Caco-2 (cell line): Measurements from ENCODE around the gene GABRB1. TPM values are rescaled to one million over a fixed set of nuclear protein-coding genes. Genes with fewer than 3 reads are reported as not detected.

Experiments
- BruUV-seq: library from RNA; stranded (reverse); fragments of 400-500 nt; replicated peaks from 2 replicates; lab custom pipeline; 2021; lab: Mats Ljungman, UMichigan
- CTCF ChIA-PET: fragments of 300-600 bp; sonication (Branson Sonifier 250); formaldehyde crosslinking; loops from one replicate; lab custom pipeline; 2022; ENCODE audit warnings: antibody characterized with exemption; lab: Charles Lee
- POLR2A ChIA-PET: fragments of 300-600 bp; sonication (Branson Sonifier 250); formaldehyde crosslinking; loops from one replicate; lab custom pipeline; 2022; ENCODE audit warnings: antibody characterized with exemption; lab: Charles Lee
- DNase-seq, 2 experiments: peaks; one replicate each; pipeline versions ENCODE4 v3.0.0 to v3.0.0-alpha.2; 2020 to 2022
- H3K27me3 ChIP-seq: replicated peaks from 2 replicates; pipeline ENCODE4 v1.6.0; 2011; ENCODE audit warnings: low read length; ENCODE audit not compliant: control insufficient read depth, insufficient read depth
- H3K36me3 ChIP-seq: 2 replicates; pipeline ENCODE4 v1.5.1; 2011; ENCODE audit warnings: low read length; ENCODE audit not compliant: control insufficient read depth, insufficient read depth
- H3K4me1 ChIP-seq: fragments of 250-450 bp; sonication (Bioruptor Pico); 2 replicates; pipeline ENCODE4 v1.5.1; 2020; ENCODE audit warnings: mild to moderate bottlenecking
- H3K4me3 ChIP-seq: 2 replicates; pipeline ENCODE4 v1.5.1; 2011; ENCODE audit warnings: low read depth, mild to moderate bottlenecking, control low read depth, low read length
- H3K9me3 ChIP-seq: fragments of 250-450 bp; sonication (Bioruptor Pico); 2 replicates; pipeline ENCODE4 v1.5.1; 2020; ENCODE audit warnings: mild to moderate bottlenecking, moderate library complexity
- H3K27ac Mint-ChIP-seq: one replicate; pipeline ENCODE4 v1.8.0; 2022; ENCODE audit warnings: mixed read lengths; ENCODE audit not compliant: unreplicated experiment
- H3K27me3 Mint-ChIP-seq: one replicate; pipeline ENCODE4 v1.8.0; 2022; ENCODE audit warnings: mixed read lengths; ENCODE audit not compliant: insufficient read depth, unreplicated experiment
- H3K36me3 Mint-ChIP-seq: one replicate; pipeline ENCODE4 v1.8.0; 2022; ENCODE audit warnings: mild to moderate bottlenecking, mixed read lengths; ENCODE audit not compliant: insufficient read depth, unreplicated experiment
- H3K4me1 Mint-ChIP-seq: one replicate; pipeline ENCODE4 v1.8.0; 2022; ENCODE audit warnings: low read depth, mixed read lengths; ENCODE audit not compliant: unreplicated experiment
- H3K4me3 Mint-ChIP-seq: one replicate; pipeline ENCODE4 v1.8.0; 2022; ENCODE audit warnings: mild to moderate bottlenecking, moderate library complexity, mixed read lengths; ENCODE audit not compliant: unreplicated experiment
- H3K9me3 Mint-ChIP-seq: one replicate; pipeline ENCODE4 v1.8.0; 2022; ENCODE audit warnings: mixed read lengths; ENCODE audit not compliant: unreplicated experiment
- intact Hi-C: fragments of 100-400 bp; cut with micrococcal nuclease; formaldehyde crosslinking; loops from one replicate; pipeline ENCODE4 v1.10.0; 2022; ENCODE audit not compliant: unreplicated experiment
- total RNA-seq: library from RNA; stranded (reverse); gene quantifications from 2 replicates; pipeline ENCODE4 v1.2.3, GENCODE V29; 2022
- TF ChIP-seq, protein P1 (sequence below), 2 experiments: fragments of 200-600 bp in 1 of 2; IDR thresholded peaks; 1 replicate in 1 of 2; 2 replicates in 1 of 2; pipeline versions ENCODE4 v1.5.1 to v1.8.0; 2011 to 2022; ENCODE audit warnings: antibody characterized with exemption in 1 of 2, control low read depth in 1 of 2, inconsistent platforms in 1 of 2, low read depth in 1 of 2, low read length in 1 of 2, mild to moderate bottlenecking in 1 of 2, moderate library complexity in 1 of 2; ENCODE audit not compliant: insufficient read depth in 1 of 2, severe bottlenecking in 1 of 2, unreplicated experiment in 1 of 2

Gene GABRB1
- total RNA-seq, 1 experiment from 2014 or later, result 10.3 TPM

DNA sequence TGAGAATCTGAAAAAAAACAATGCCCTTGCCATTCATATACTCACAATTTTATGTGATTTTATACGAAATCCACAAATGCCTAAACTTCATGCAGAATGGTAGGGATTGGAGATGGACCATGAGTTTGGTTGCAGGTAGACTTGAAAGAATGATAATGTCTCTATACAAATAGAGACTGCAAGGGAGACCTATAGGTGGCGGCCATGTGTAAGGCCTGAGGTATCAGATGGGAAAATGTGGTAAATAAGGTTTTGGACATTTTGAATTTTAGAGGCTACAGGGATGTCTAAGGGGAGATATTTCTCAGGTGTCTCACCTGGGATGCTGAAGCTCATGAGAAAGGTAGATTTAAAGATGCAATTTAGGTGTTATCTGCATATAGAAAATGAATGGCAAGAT is 78.0 kb downstream of the GABRB1 start:
- peak in 1 of 2 experiments; percentile 9 for DNase-seq
- Histone ChIP-seq H3K4me1 (no peaks in the 10 kb centered on the region), H3K4me3 (no peak overlapping the region), H3K36me3 (no peaks in the 10 kb centered on the region), H3K27me3 (no peaks in the 10 kb centered on the region), H3K9me3 (no peaks in the 10 kb centered on the region)
- no peak overlapping the region for H3K4me3 Mint-ChIP-seq
- TF ChIP-seq, protein P1, sequence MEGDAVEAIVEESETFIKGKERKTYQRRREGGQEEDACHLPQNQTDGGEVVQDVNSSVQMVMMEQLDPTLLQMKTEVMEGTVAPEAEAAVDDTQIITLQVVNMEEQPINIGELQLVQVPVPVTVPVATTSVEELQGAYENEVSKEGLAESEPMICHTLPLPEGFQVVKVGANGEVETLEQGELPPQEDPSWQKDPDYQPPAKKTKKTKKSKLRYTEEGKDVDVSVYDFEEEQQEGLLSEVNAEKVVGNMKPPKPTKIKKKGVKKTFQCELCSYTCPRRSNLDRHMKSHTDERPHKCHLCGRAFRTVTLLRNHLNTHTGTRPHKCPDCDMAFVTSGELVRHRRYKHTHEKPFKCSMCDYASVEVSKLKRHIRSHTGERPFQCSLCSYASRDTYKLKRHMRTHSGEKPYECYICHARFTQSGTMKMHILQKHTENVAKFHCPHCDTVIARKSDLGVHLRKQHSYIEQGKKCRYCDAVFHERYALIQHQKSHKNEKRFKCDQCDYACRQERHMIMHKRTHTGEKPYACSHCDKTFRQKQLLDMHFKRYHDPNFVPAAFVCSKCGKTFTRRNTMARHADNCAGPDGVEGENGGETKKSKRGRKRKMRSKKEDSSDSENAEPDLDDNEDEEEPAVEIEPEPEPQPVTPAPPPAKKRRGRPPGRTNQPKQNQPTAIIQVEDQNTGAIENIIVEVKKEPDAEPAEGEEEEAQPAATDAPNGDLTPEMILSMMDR (IDR thresholded peaks at IDR 0.05; ENCODE audit: insufficient read depth in 1 of 2, low read depth in 1 of 2, low read length in 1 of 2, severe bottlenecking in 1 of 2, unreplicated experiment in 1 of 2), result peak in 1 of 2 experiments; percentile 8
- no peaks in the 10 kb centered on the region for H3K36me3 Mint-ChIP-seq
- H3K4me1 Mint-ChIP-seq, result no peaks in the 10 kb centered on the region
- ChIA-PET CTCF (no interaction called here), POLR2A (no interaction called here)
- intact Hi-C loops, result loop anchor here (5.0 kb wide), 1 partner anchor 273 kb away; no protein-coding TSS in a partner anchor
- BruUV-seq, result no TSS peak
- H3K27ac Mint-ChIP-seq, result no peak overlapping the region
- peaks cover 1% of the 10 kb centered on the region for H3K27me3 Mint-ChIP-seq
- no peaks in the 10 kb centered on the region for H3K9me3 Mint-ChIP-seq

DNA sequence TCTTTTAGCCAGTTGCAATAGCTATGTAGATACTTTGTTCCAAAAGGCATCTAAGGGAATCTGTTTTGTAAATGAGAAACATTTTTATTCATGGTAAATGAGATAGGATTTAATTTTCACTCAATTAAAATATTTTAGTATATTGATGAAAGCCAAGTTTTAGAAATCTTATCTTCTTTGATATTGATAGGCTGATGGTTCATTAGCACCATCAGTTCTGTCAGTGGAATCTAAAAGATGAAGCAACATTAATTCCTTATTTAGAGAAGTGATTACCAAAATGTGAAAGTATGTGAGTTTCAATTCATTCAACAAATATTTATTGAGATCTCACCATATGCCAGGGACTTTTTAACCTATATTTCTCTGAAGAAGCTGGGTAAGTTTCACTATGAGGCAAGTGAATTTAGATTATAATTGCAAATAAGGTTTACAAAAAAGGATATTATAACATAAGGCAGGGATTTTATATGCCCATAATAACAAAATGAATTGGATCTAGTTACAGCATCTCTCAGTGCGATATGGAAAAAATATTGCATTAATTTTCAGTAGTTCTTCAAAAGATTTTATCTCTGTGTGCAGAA is 79.3 kb downstream of the GABRB1 start:
- H3K36me3 Mint-ChIP-seq, result no peaks in the 10 kb centered on the region
- no peak overlapping the region for H3K4me3 Mint-ChIP-seq
- no peaks in the 10 kb centered on the region for H3K9me3 ChIP-seq
- DNase-seq, result no peak
- intact Hi-C loops, result no loop called here
- ChIA-PET POLR2A (no interaction called here), CTCF (interaction anchor here (1.4 kb wide), 1 partner anchor 12 kb away, joined by 3 read pairs; no protein-coding TSS in a partner anchor)
- no peaks in the 10 kb centered on the region for H3K27me3 Mint-ChIP-seq
- no peak overlapping the region for H3K27ac Mint-ChIP-seq
- H3K36me3 ChIP-seq, result no peaks in the 10 kb centered on the region
- TF ChIP-seq, protein P1 (IDR thresholded peaks at IDR 0.05; ENCODE audit: insufficient read depth in 1 of 2, low read depth in 1 of 2, low read length in 1 of 2, severe bottlenecking in 1 of 2, unreplicated experiment in 1 of 2), result no peak
- H3K4me1 Mint-ChIP-seq, result no peaks in the 10 kb centered on the region
- H3K27me3 ChIP-seq, result no peaks in the 10 kb centered on the region
- no TSS peak for BruUV-seq
- no peaks in the 10 kb centered on the region for H3K9me3 Mint-ChIP-seq
- no peaks in the 10 kb centered on the region for H3K4me1 ChIP-seq
- no peak overlapping the region for H3K4me3 ChIP-seq

DNA sequence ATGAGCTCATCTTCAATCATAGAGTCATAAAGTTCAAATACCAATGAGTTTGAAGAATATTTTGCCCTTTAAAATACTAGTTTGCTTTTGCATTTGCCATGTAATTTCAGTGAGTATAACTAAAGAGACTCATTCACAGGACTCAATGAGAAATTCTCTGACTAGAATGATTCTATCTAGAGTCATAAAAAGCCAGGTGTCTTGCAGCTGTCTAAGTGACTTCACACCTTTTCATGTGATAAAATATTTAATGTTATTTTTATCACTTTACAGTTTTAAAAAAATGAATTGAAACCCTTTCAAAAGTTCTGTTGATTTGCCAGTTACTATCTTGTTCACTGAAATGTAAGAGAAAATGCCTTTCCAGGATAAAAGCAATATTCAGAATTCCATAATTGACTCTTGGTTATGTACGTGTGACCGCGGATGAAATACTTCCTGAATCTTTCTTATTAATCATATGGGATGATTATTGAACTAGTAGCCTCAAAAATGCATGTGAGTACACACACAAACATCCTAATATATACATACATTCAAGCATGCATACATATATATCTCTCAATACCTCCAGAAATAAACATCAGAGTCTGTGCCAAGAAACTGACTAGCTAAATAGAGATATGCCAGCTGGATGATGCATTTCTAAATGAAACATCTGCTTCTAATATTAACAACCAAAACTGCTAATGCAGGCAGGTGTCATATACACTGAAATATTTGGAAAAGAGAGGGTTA is 87.0 kb downstream of the GABRB1 start:
- H3K4me1 Mint-ChIP-seq, result no peaks in the 10 kb centered on the region
- H3K36me3 Mint-ChIP-seq, result no peaks in the 10 kb centered on the region
- no peak overlapping the region for H3K27ac Mint-ChIP-seq
- H3K27me3 ChIP-seq, result no peaks in the 10 kb centered on the region
- no peak for DNase-seq
- no peaks in the 10 kb centered on the region for H3K27me3 Mint-ChIP-seq
- CTCF ChIA-PET, result no interaction called here
- TF ChIP-seq, protein P1 (IDR thresholded peaks at IDR 0.05; ENCODE audit: insufficient read depth in 1 of 2, low read depth in 1 of 2, low read length in 1 of 2, severe bottlenecking in 1 of 2, unreplicated experiment in 1 of 2), result no peak
- no peak overlapping the region for H3K4me3 Mint-ChIP-seq
- H3K36me3 ChIP-seq, result no peaks in the 10 kb centered on the region
- no peaks in the 10 kb centered on the region for H3K9me3 ChIP-seq
- no peaks in the 10 kb centered on the region for H3K4me1 ChIP-seq
- intact Hi-C loops, result no loop called here
- H3K9me3 Mint-ChIP-seq, result no peaks in the 10 kb centered on the region
- H3K4me3 ChIP-seq, result no peak overlapping the region
- POLR2A ChIA-PET, result no interaction called here
- BruUV-seq, result no TSS peak
